Body of pancreas (tissue), 4 donors: ENCODE data around the gene RBMX. TPM values are rescaled to one million over a fixed set of nuclear protein-coding genes. Genes with fewer than 3 reads are reported as not detected.
A peak's percentile ranks its signal among the peaks of the same experiment; 100 is the strongest.
"Not testable (repeated sequence)": the region's sequence is repeated elsewhere in the genome, so short reads cannot be mapped to it uniquely, and the experiment has no call there.

Source experiments
- ATAC-seq: fragments of 150-250 bp; one replicate; pipeline ENCODE4 v1.9.1; 2016
- DNase-seq, 4 donors: peaks; one replicate each; pipeline ENCODE4 v3.0.0-alpha.2; 2019
- H3K27ac ChIP-seq, 4 donors: fragments of 200-600 bp; sonication (generic); 1 replicate in 3 of 4; 2 replicates in 1 of 4; pipeline versions ENCODE4 v1.5.1 to v1.6.1; 2016 to 2019; ENCODE audit warnings: mild to moderate bottlenecking in 1 of 4, mixed read lengths in 1 of 4, moderate library complexity in 1 of 4
- H3K27me3 ChIP-seq, 2 donors: fragments of 200-600 bp; sonication (generic); one replicate each; pipeline ENCODE4 v1.6.0; 2016; ENCODE audit warnings: mild to moderate bottlenecking in 1 of 2
- H3K36me3 ChIP-seq, 2 donors: fragments of 200-600 bp; sonication (generic); replicated peaks in 1 of 2; 2 replicates each; pipeline ENCODE4 v1.5.1; 2016; ENCODE audit warnings: low read depth in 2 of 2; ENCODE audit not compliant: insufficient read depth in 1 of 2
- H3K4me1 ChIP-seq: fragments of 200-600 bp; sonication (generic); one replicate; pipeline ENCODE4 v1.6.0; 2016
- H3K4me3 ChIP-seq, 2 donors: fragments of 200-600 bp; sonication (generic); 1 replicate in 1 of 2; 2 replicates in 1 of 2; pipeline ENCODE4 v1.5.1; 2016 to 2019
- H3K9me3 ChIP-seq, 3 donors: fragments of 200-600 bp; sonication (generic); 1 replicate in 2 of 3; 2 replicates in 1 of 3; pipeline ENCODE4 v1.5.1; 2016
- CTCF ChIP-seq, 7 experiments: fragments of 450-650 bp in 4 of 7; fragments of 200-600 bp in 3 of 7; sonication (generic) in 3 of 7; IDR thresholded peaks; one replicate each; pipeline ENCODE4 v1.5.1; 2016 to 2019; ENCODE audit warnings: antibody characterized with exemption in 7 of 7
- POLR2A ChIP-seq, 3 donors: fragments of 450-650 bp; IDR thresholded peaks; one replicate each; pipeline ENCODE4 v1.6.1; 2016; ENCODE audit warnings: antibody characterized with exemption in 3 of 3, mild to moderate bottlenecking in 2 of 3
- WGBS, 2 donors: methylation state at CpG; one replicate each; pipeline ENCODE4 v1.1.5; 2017; 5-methylcytosine and 5-hydroxymethylcytosine counted together
- intact Hi-C: fragments of 100-400 bp; cut with DNase I; formaldehyde crosslinking; loops from one replicate; pipeline ENCODE4 v1.15.1; 2023
- total RNA-seq, 2 donors: library from RNA; depleted of rRNA; stranded (reverse); fragments of >200 nt; gene quantifications; one replicate each; pipeline ENCODE4 v1.1.0, GENCODE V29; 2016

RBMX gene
- total RNA-seq, 2 donors from 2014 or later = 120 to 150 TPM

- no peak for TF ChIP-seq CTCF (IDR thresholded peaks at IDR 0.05)
- TF ChIP-seq POLR2A (IDR thresholded peaks at IDR 0.05) = no peak
- WGBS, 2 donors = 66 to 70% methylated on average over 3 to 13 of the region's 14 CpGs
- H3K9me3 ChIP-seq = no peaks in the 10 kb centered on the region
- DNase-seq (peak in 2 of 4 donors; percentile 29 to 55), ATAC-seq (no peak)
- H3K27me3 ChIP-seq = no peaks in the 10 kb centered on the region
- peaks cover 12% of the 10 kb centered on the region for H3K4me1 ChIP-seq
- H3K36me3 ChIP-seq = no peaks in the 10 kb centered on the region
- no peak overlapping the region for H3K27ac ChIP-seq
- H3K4me3 ChIP-seq = no peak overlapping the region
- intact Hi-C loops = no loop called here
These were observed 26.5 kb upstream of the RBMX start for GRCh38 chrX:136906921-136907510.

- H3K4me1 ChIP-seq, intact Hi-C loops, H3K36me3 ChIP-seq, H3K9me3 ChIP-seq, H3K27ac ChIP-seq, H3K27me3 ChIP-seq, H3K4me3 ChIP-seq, DNase-seq, ATAC-seq: not testable (repeated sequence)
- WGBS, 2 donors = 83 to 94% methylated on average over 3 to 4 of the region's 4 CpGs
These were observed 23.5 kb upstream of the RBMX start for GRCh38 chrX:136904067-136904466.

- ATAC-seq, H3K27ac ChIP-seq, H3K4me1 ChIP-seq, H3K4me3 ChIP-seq, H3K27me3 ChIP-seq, H3K9me3 ChIP-seq, intact Hi-C loops, H3K36me3 ChIP-seq, DNase-seq: not testable (repeated sequence)
- whole genome bisulfite sequencing, 2 donors = 75 to 100% methylated on average over 5 to 6 of the region's 10 CpGs
These were observed 19.5 kb upstream of the RBMX start for GRCh38 chrX:136900071-136900470.

GRCh38 chrX:136899221-136899620, 18.7 kb upstream of the RBMX start:
- DNase-seq = no peak
- ATAC-seq = no peak
- no peaks in the 10 kb centered on the region for H3K27me3 ChIP-seq
- H3K27ac ChIP-seq = no peak overlapping the region
- TF ChIP-seq CTCF (IDR thresholded peaks at IDR 0.05) = no peak
- no peak overlapping the region for H3K4me3 ChIP-seq
- H3K9me3 ChIP-seq = no peaks in the 10 kb centered on the region
- intact Hi-C loops = no loop called here
- no peaks in the 10 kb centered on the region for H3K36me3 ChIP-seq
- no peaks in the 10 kb centered on the region for H3K4me1 ChIP-seq
- 50 to 77% methylated on average over 1 of the region's 1 CpG for WGBS, 2 donors

- H3K27me3 ChIP-seq, H3K4me3 ChIP-seq, ATAC-seq, DNase-seq, H3K27ac ChIP-seq, intact Hi-C loops, H3K9me3 ChIP-seq, H3K36me3 ChIP-seq, H3K4me1 ChIP-seq: not testable (repeated sequence)
- 89 to 94% methylated on average over 7 of the region's 7 CpGs for WGBS, 2 donors
These were observed 18.2 kb upstream of the RBMX start for GRCh38 chrX:136898752-136899151.

GRCh38 chrX:136896121-136896914, 15.8 kb upstream of the RBMX start:
- DNase-seq = no peak
- intact Hi-C loops = no loop called here
- no peak overlapping the region for H3K27ac ChIP-seq
- no peaks in the 10 kb centered on the region for H3K36me3 ChIP-seq
- H3K27me3 ChIP-seq = no peaks in the 10 kb centered on the region
- H3K9me3 ChIP-seq = no peaks in the 10 kb centered on the region
- 70 to 83% methylated on average over 7 of the region's 7 CpGs for WGBS, 2 donors
- ATAC-seq = no peak
- H3K4me1 ChIP-seq = no peaks in the 10 kb centered on the region
- TF ChIP-seq POLR2A (IDR thresholded peaks at IDR 0.05) (no peak), CTCF (IDR thresholded peaks at IDR 0.05) (no peak)
- no peak overlapping the region for H3K4me3 ChIP-seq
